ENCODE results near the gene TNRC6C.
A peak's percentile ranks its signal among the peaks of the same experiment; 100 is the strongest.

TNRC6C gene

DNA sequence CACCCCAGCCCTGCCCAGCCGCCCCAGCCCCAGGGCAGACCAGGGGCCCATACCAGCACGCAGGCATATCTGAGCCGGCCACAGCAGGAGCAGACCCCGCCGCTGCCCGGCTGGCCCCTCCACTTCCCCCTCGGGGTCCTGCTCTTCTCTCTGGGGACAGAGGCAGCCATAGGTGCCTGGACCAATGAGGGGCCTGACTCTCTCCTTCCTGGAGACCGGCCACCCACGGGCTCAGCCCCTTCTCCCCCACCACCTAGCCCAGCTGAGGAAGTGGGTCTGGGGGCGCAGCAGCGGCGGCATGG lies 166.3 kb downstream of the TNRC6C start:
- TF ChIP-seq, protein P1, sequence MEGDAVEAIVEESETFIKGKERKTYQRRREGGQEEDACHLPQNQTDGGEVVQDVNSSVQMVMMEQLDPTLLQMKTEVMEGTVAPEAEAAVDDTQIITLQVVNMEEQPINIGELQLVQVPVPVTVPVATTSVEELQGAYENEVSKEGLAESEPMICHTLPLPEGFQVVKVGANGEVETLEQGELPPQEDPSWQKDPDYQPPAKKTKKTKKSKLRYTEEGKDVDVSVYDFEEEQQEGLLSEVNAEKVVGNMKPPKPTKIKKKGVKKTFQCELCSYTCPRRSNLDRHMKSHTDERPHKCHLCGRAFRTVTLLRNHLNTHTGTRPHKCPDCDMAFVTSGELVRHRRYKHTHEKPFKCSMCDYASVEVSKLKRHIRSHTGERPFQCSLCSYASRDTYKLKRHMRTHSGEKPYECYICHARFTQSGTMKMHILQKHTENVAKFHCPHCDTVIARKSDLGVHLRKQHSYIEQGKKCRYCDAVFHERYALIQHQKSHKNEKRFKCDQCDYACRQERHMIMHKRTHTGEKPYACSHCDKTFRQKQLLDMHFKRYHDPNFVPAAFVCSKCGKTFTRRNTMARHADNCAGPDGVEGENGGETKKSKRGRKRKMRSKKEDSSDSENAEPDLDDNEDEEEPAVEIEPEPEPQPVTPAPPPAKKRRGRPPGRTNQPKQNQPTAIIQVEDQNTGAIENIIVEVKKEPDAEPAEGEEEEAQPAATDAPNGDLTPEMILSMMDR (conservative IDR thresholded peaks at IDR 0.05; ENCODE audit: control insufficient read depth, insufficient read depth, low read depth, low read length): no peak
- H3K4me3 ChIP-seq (ENCODE audit: control insufficient read depth, low read depth, low read length): no peak overlapping the region
- DNase-seq (ENCODE audit: low read depth): no peak

GRCh38 chr17:78125138-78125913 lies 166.8 kb downstream of the TNRC6C start:
- TF ChIP-seq, protein P1 (conservative IDR thresholded peaks at IDR 0.05; ENCODE audit: control insufficient read depth, insufficient read depth, low read depth, low read length): no peak
- no peak for DNase-seq (ENCODE audit: low read depth)
- H3K4me3 ChIP-seq (ENCODE audit: control insufficient read depth, low read depth, low read length): no peak overlapping the region

GRCh38 chr17:78125976-78126894 lies 167.7 kb downstream of the TNRC6C start:
- no peak overlapping the region for H3K4me3 ChIP-seq (ENCODE audit: control insufficient read depth, low read depth, low read length)
- no peak for DNase-seq (ENCODE audit: low read depth)
- TF ChIP-seq, protein P1 (conservative IDR thresholded peaks at IDR 0.05; ENCODE audit: control insufficient read depth, insufficient read depth, low read depth, low read length): no peak

DNA sequence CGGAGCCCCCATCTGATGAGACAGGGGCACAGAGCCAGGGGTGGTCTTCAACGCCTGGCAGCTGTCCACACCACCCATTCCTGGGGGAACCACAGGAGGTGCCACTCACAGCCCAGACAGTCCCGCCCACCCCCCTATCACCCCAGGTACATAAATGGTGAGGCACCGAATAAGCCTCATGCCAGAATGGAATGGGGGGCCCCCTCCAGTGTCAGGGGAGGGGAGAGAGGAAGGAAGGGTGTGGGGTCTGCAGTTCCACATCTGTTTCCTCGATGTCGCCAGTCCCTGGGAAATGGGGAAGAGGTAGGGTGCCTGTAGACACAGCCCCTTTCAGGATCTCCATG lies 168.4 kb downstream of the TNRC6C start:
- DNase-seq (ENCODE audit: low read depth): no peak
- no peak overlapping the region for H3K4me3 ChIP-seq (ENCODE audit: control insufficient read depth, low read depth, low read length)
- TF ChIP-seq, protein P1 (conservative IDR thresholded peaks at IDR 0.05; ENCODE audit: control insufficient read depth, insufficient read depth, low read depth, low read length): no peak

DNA sequence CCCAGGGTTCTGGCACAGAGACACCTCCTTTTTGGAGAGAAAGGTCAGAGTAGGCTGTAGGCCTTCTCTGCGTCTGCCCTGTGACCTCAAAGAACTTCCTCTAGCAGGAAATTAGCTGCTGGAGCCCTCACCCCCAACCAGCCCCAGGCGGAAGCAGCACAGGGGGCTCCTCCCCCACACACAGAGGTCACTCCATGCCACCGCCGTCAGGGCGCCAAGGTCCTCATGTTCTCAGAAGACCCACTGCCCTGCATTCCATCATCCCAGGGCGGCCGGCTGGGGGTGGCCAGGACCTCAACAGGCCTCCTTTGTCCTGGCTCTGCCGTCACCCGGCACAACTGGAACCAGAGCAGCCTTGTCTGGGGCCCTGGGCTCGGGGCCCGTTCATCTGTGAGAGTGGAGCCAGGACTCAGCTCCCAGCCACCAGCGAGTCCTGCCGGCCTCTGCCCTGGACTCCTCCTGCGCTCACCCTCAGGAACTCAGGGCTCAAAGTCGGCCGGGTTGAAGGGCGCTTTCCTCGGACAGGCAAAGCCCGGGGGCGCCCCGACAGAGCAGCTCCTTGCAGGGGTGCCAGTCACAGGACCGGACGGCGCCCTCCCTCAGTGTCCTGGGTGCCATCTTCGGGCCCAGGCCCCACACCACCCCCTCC lies 168.9 kb downstream of the TNRC6C start:
- no peak overlapping the region for H3K4me3 ChIP-seq (ENCODE audit: control insufficient read depth, low read depth, low read length)
- no peak for DNase-seq (ENCODE audit: low read depth)
- TF ChIP-seq, protein P1 (conservative IDR thresholded peaks at IDR 0.05; ENCODE audit: control insufficient read depth, insufficient read depth, low read depth, low read length): no peak

DNA sequence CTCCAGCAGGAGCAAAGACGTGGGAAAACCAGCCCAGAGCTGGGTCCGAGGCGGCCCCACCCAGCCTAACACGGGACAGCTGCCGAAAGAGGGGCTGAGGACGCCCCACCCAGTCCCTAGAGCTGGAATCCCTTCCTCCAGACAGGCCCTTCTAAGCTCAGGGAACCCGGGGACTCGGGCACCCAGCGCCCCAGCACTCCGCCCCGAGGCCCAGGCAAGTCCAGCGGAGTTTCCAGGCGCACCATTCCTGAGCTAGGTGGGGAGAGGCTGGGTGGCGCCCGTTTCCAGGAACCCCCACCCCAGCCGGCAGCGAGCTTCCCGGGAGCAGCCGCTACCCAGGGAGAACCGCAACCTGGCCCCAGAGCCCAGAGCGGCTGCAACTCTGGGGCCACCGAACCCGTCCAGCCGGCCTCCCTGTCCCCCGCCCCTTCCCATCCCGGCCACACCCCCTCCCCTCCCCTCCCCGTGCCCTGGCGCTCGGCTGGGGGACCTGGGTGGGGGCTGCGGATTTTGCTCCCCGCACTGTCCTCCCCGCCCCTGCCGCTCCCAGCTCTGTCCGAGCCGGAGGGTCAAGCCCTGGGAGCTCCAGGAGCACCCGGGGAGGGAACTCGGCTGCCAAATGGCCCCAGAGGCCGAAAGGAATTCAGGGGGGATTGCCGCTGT lies 169.5 kb downstream of the TNRC6C start:
- TF ChIP-seq, protein P1 (conservative IDR thresholded peaks at IDR 0.05; ENCODE audit: control insufficient read depth, insufficient read depth, low read depth, low read length): no peak
- DNase-seq (ENCODE audit: low read depth): no peak
- H3K4me3 ChIP-seq (ENCODE audit: control insufficient read depth, low read depth, low read length): peak overlapping the region; percentile 4
